GM21737 (cell line): ENCODE results near the gene IPPK.
A peak's percentile ranks its signal among the peaks of the same experiment; 100 is the strongest.

Source experiments
- ATAC-seq: cut with Tn5 transposase; IDR thresholded peaks from one replicate; pipeline ENCODE4 v1.9.1; 2021; ENCODE audit warnings: mild to moderate bottlenecking, moderate library complexity; ENCODE audit not compliant: unreplicated experiment

The IPPK gene

GRCh38 chr9:92696619-92697018, 26.7 kb upstream of the IPPK start:
- no peak for ATAC-seq

- ATAC-seq: no peak
Observed at GRCh38 chr9:92686954-92687353, 17.0 kb upstream of the IPPK start.

GRCh38 chr9:92685022-92685421, 15.1 kb upstream of the IPPK start:
- no peak for ATAC-seq

GRCh38 chr9:92682269-92682668, 12.3 kb upstream of the IPPK start:
- no peak for ATAC-seq

GRCh38 chr9:92680166-92681119, 10.5 kb upstream of the IPPK start:
- ATAC-seq: no peak

GRCh38 chr9:92679413-92680165, 9.7 kb upstream of the IPPK start:
- ATAC-seq: no peak

- ATAC-seq: no peak
Observed at GRCh38 chr9:92671323-92671722, 1.4 kb upstream of the IPPK start.

GRCh38 chr9:92669527-92669889, 423 bp downstream of the IPPK start:
- ATAC-seq: peak; percentile 24

- ATAC-seq: no peak
Observed at GRCh38 chr9:92668746-92669526, 995 bp downstream of the IPPK start.

- ATAC-seq: no peak
Observed at GRCh38 chr9:92666912-92667532, 2.9 kb downstream of the IPPK start.

- no peak for ATAC-seq
Observed at GRCh38 chr9:92666236-92666635, 3.7 kb downstream of the IPPK start.

GRCh38 chr9:92665836-92666235, 4.1 kb downstream of the IPPK start:
- no peak for ATAC-seq

GRCh38 chr9:92664394-92665152, 5.4 kb downstream of the IPPK start:
- ATAC-seq: no peak

- no peak for ATAC-seq
Observed at GRCh38 chr9:92663951-92664350, 6.0 kb downstream of the IPPK start.

- no peak for ATAC-seq
Observed at GRCh38 chr9:92663126-92663525, 6.8 kb downstream of the IPPK start.

- no peak for ATAC-seq
Observed at GRCh38 chr9:92661743-92662142, 8.2 kb downstream of the IPPK start.

GRCh38 chr9:92661127-92661526, 8.8 kb downstream of the IPPK start:
- ATAC-seq: no peak

- no peak for ATAC-seq
Observed at GRCh38 chr9:92660266-92660665, 9.7 kb downstream of the IPPK start.

GRCh38 chr9:92659601-92660000, 10.3 kb downstream of the IPPK start:
- ATAC-seq: no peak

- ATAC-seq: no peak
Observed at GRCh38 chr9:92658611-92659010, 11.3 kb downstream of the IPPK start.
